Ovary (tissue), 9 donors: ENCODE measurements around the gene BRINP1. TPM values are rescaled to one million over a fixed set of nuclear protein-coding genes. Genes with fewer than 3 reads are reported as not detected.

Experiments
- DNase-seq, 5 donors: peaks; one replicate each; pipeline ENCODE4 v3.0.0-alpha.2; 2019 to 2020
- H3K27ac ChIP-seq, 2 donors: fragments of 200-600 bp; one replicate each; pipeline versions ENCODE4 v1.5.1 to v1.8.0; 2019 to 2022
- H3K27me3 ChIP-seq: fragments of 200-600 bp; one replicate; pipeline ENCODE4 v1.8.0; 2022
- H3K36me3 ChIP-seq: fragments of 200-600 bp; sonication (generic); one replicate; pipeline ENCODE4 v1.5.1; 2019
- H3K4me1 ChIP-seq: one replicate; pipeline ENCODE4 v1.8.1; 2013; ENCODE audit warnings: mild to moderate bottlenecking, moderate library complexity; ENCODE audit not compliant: insufficient read depth
- H3K4me3 ChIP-seq: fragments of 200-600 bp; sonication (generic); one replicate; pipeline ENCODE4 v1.5.1; 2017
- H3K9me3 ChIP-seq, 2 donors: fragments of 200-600 bp in 1 of 2; sonication (generic) in 1 of 2; one replicate each; pipeline versions ENCODE4 v1.5.1 to v1.8.1; 2013 to 2019; ENCODE audit warnings: mild to moderate bottlenecking in 1 of 2, moderate library complexity in 1 of 2
- CTCF ChIP-seq, 3 donors: fragments of 450-650 bp in 2 of 3; fragments of 200-600 bp in 1 of 3; IDR thresholded peaks; one replicate each; pipeline versions ENCODE4 v1.5.1 to v1.8.0; 2016 to 2022; ENCODE audit warnings: antibody characterized with exemption in 3 of 3, mild to moderate bottlenecking in 1 of 3
- EP300 ChIP-seq: sonication (generic); formaldehyde crosslinking; IDR thresholded peaks from one replicate; pipeline ENCODE4 v1.6.1; 2017; ENCODE audit warnings: antibody characterized with exemption
- POLR2A ChIP-seq: fragments of 450-650 bp; IDR thresholded peaks from one replicate; pipeline ENCODE4 v1.6.1; 2017; ENCODE audit warnings: antibody characterized with exemption, mild to moderate bottlenecking, moderate library complexity
- WGBS, 3 donors: extraction: QIAGEN DNeasy Blood & Tissue Kit in 1 of 3; methylation state at CpG; one replicate each; pipeline versions ENCODE4 v1.1.5 to v1.1.7; 2013 to 2017; 5-methylcytosine and 5-hydroxymethylcytosine counted together
- intact Hi-C, 4 donors: fragments of 100-400 bp; cut with DNase I; formaldehyde crosslinking; loops; one replicate each; pipeline versions ENCODE4 v1.11.0 to v1.15.1; 2022 to 2023
- polyA plus RNA-seq, 2 donors: library from polyadenylated mRNA; stranded (reverse); fragments of 200-250 nt in 1 of 2; fragments of 350-450 nt in 1 of 2; fragmentation: Illumina TruSeq in 1 of 2; extraction: RNeasy Lipid Tissue Mini Kit (QIAGEN cat#74804) in 1 of 2; gene quantifications; one replicate each; pipeline ENCODE4 v1.2.3, GENCODE V29; 2013 to 2014
- total RNA-seq, 7 donors: library from RNA; depleted of rRNA in 2 of 7; stranded (reverse); fragments of >200 nt in 2 of 7; fragmentation: NEBNext Ultra II Directional in 3 of 7; extraction: Animal tissue kit (Norgen Biotek cat#: 25700) in 3 of 7; gene quantifications; one replicate each; pipeline versions ENCODE4 v1.1.0 to v1.2.4, GENCODE V29; 2016 to 2023
- donor health status: DM: no; HTN: no; CAD: no; lungs with moderate emphysema.
- donor health status: DM: no; HTN: no; CAD: no.
- donor health status: Bipolar disorder and iron deficiency.
- donor health status: DM: yes; HTN: yes; CAD: no.
- donor health status: DM: no; HTN: no; CAD: no.
- donor health status: DM: yes; HTN: yes; CAD: no.

Gene BRINP1
- total and polyA plus RNA-seq, 9 donors, result 0.08 to 0.32 (median 0.13) TPM; not detected in 6

GRCh38 chr9:119412399-119412798, 43.2 kb upstream of the BRINP1 start:
- H3K4me3 ChIP-seq, result no peak overlapping the region
- 64 to 71% (median 70%) methylated on average over 4 of the region's 4 CpGs for WGBS, 3 donors
- H3K27ac ChIP-seq, result no peak overlapping the region
- no peaks in the 10 kb centered on the region for H3K4me1 ChIP-seq
- no peak for DNase-seq
- no peaks in the 10 kb centered on the region for H3K36me3 ChIP-seq
- intact Hi-C loops, result no loop called here
- TF ChIP-seq EP300 (no peak), CTCF (IDR thresholded peaks at IDR 0.05) (no peak), POLR2A (no peak)
- H3K9me3 ChIP-seq, result no peaks in the 10 kb centered on the region
- H3K27me3 ChIP-seq, result no peaks in the 10 kb centered on the region

- DNase-seq, result no peak
- intact Hi-C loops, result no loop called here
- Histone ChIP-seq H3K9me3 (no peaks in the 10 kb centered on the region), H3K27ac (no peak overlapping the region), H3K36me3 (no peaks in the 10 kb centered on the region), H3K27me3 (no peaks in the 10 kb centered on the region), H3K4me3 (no peak overlapping the region), H3K4me1 (no peaks in the 10 kb centered on the region)
- WGBS, 3 donors, result 54 to 75% (median 54%) methylated on average over 3 of the region's 3 CpGs
- TF ChIP-seq EP300 (no peak), POLR2A (no peak)
Measured at GRCh38 chr9:119409552-119409951, 40.3 kb upstream of the BRINP1 start.

- Histone ChIP-seq H3K4me1 (no peaks in the 10 kb centered on the region), H3K27ac (no peak overlapping the region), H3K27me3 (no peaks in the 10 kb centered on the region), H3K9me3 (no peaks in the 10 kb centered on the region), H3K36me3 (no peaks in the 10 kb centered on the region), H3K4me3 (no peak overlapping the region)
- no peak for TF ChIP-seq POLR2A
- TF ChIP-seq EP300, result no peak
- no peak for TF ChIP-seq CTCF (IDR thresholded peaks at IDR 0.05)
- intact Hi-C loops, result no loop called here
- no peak for DNase-seq
- 51 to 59% (median 58%) methylated on average over 2 of the region's 2 CpGs for WGBS, 3 donors
Measured at GRCh38 chr9:119400606-119401005, 31.4 kb upstream of the BRINP1 start.

GRCh38 chr9:119398350-119398749, 29.1 kb upstream of the BRINP1 start:
- Histone ChIP-seq H3K27me3 (no peaks in the 10 kb centered on the region), H3K27ac (no peak overlapping the region), H3K9me3 (no peaks in the 10 kb centered on the region), H3K4me1 (no peaks in the 10 kb centered on the region), H3K4me3 (no peak overlapping the region), H3K36me3 (no peaks in the 10 kb centered on the region)
- 59 to 83% (median 79%) methylated on average over 2 of the region's 2 CpGs for WGBS, 3 donors
- no peak for TF ChIP-seq EP300
- TF ChIP-seq CTCF (IDR thresholded peaks at IDR 0.05), result no peak
- TF ChIP-seq POLR2A, result no peak
- no peak for DNase-seq
- intact Hi-C loops, result no loop called here

GRCh38 chr9:119391878-119392277, 22.6 kb upstream of the BRINP1 start:
- H3K27me3 ChIP-seq, result no peaks in the 10 kb centered on the region
- no peaks in the 10 kb centered on the region for H3K36me3 ChIP-seq
- no peak for DNase-seq
- H3K4me3 ChIP-seq, result no peak overlapping the region
- no peak for TF ChIP-seq POLR2A
- no peak for TF ChIP-seq EP300
- TF ChIP-seq CTCF (IDR thresholded peaks at IDR 0.05), result no peak
- intact Hi-C loops, result no loop called here
- H3K9me3 ChIP-seq, result no peaks in the 10 kb centered on the region
- H3K4me1 ChIP-seq, result no peaks in the 10 kb centered on the region
- no peak overlapping the region for H3K27ac ChIP-seq
